HG03565 (cell line): ENCODE results near the gene ZNF467.

ENCODE experiments used
- ATAC-seq: cut with Tn5 transposase; IDR thresholded peaks from one replicate; pipeline ENCODE4 v1.9.1; 2021; ENCODE audit warnings: mild to moderate bottlenecking, moderate library complexity; ENCODE audit not compliant: unreplicated experiment

ZNF467 gene

DNA sequence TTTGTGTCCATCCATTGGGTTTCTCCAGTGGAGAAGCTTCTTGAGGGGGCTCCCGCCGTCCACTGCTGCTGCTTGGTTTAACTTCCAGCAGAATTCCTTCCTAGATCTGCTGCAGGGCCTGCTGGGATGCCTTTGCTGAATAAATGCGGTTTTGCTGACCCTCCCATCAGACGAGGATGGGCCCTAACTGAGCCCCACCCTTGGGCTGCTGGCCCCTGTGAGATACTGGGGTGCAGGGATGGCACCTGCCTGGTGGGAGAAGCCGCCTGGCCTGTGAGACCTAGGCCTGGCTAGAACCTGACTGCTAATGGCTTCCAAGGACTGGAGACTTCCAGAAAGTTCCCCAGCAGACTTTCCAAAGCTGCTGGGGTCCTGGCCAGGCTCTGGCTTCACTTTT is 43.8 kb downstream of the ZNF467 start:
- no peak for ATAC-seq

DNA sequence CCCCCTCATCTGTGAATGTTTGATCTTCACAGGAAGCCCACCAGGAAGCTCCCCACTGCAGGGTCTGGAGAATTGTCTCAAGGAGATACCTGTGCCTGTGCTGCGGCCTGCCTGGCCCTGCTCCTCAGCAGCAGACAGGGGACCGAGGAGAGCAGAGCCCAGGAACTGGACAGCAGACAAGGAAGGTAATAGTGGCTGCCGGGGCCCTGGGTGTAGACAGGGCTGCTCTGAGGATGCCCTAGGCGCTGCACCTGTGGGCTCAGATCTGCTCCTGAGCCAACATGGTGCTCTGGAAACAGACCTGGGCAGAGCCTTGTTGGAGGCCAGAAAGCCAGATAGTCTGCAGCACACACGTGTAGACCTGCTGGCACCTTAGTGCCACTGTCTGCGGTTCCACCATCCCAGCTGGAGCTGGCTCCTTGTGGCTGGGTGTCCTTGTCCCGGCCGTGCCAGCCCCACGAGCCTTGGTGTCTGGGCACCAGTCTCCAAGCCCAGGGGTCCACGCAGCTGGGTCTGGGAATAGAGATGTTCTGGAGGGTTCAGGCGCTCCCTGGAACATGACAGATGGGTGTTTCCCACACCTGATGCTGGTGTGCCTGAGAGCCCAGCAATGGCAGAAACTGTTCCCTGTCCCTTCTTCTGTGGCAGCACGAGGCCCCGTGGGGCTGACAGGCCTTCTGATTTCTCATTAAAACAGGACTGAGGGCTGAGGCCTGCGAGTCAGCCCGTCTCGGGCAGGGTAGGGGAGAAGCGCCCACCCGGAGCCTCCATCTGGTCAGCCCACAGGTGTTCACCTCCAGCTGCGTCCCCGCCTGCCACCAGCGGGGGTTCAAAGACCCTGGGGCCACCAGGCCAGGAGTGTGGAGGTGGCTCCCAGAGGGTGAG is 44.7 kb downstream of the ZNF467 start:
- ATAC-seq: no peak

DNA sequence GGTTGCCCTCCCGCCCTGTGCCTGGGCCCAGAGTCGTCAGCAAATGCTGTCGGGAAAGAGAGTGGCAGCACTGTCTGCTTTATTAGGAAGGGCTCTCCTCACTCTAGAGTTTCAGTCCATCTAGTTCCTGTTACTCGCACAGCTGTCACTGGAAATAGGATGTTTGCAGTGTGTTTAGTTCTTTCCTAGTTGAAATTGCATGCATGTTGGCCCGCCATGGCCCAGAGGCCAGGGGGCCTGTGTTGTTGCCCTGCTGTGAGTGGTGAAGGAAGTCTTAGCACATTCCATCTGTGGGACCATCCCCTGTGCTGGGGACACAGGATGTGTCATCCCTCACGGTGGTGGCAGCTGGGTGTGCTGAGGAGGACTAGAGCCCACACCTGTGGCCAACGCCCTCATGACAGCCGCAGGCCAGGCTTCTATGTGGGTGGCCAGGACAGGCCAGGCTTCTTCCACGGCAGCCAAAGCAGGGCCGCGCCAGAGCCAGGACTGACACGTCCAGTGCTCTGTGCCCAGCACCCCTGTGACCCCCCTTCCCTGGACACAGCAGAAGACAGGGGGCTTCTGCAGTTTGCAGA is 45.4 kb downstream of the ZNF467 start:
- no peak for ATAC-seq

DNA sequence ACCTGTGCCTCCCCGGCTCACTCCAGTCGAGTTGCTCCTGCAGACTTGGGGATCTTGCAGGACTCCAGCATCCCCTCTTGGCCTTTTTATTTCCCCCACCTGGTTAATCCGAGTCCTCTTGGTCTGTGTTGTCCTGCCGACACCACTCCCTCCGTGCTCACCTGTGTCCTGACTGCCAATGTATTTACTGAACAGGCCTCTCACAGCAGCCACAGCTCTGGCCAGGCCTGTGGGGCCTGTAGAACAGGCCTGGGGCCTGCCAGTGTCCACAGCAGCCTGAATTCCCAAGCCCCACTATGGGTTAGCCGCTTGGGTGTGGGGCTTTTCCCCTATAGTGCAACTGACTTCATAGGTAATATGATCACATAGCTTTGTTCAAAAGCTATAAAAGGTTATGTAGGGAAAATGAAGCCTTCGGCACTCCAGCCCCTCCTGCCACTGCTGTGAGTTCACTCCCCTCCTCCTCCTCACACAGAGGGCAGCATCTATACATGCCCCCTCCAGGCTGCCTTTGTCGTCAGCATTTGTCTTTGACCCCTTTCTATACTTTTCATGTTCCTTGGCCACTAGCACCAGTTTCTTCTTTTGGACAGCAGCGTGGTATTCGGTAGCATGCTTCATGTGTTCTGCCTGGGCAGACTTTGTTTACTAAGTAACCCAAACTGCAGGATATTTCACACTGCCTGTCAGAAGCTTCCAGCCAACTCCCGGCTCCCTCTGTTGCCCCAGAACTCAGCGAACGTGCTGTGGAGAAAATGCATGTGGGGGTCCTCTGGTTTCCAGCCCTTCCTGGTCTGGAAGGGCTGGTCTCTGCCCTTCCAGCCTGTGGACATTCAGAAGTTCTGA is 46.1 kb downstream of the ZNF467 start:
- no peak for ATAC-seq

DNA sequence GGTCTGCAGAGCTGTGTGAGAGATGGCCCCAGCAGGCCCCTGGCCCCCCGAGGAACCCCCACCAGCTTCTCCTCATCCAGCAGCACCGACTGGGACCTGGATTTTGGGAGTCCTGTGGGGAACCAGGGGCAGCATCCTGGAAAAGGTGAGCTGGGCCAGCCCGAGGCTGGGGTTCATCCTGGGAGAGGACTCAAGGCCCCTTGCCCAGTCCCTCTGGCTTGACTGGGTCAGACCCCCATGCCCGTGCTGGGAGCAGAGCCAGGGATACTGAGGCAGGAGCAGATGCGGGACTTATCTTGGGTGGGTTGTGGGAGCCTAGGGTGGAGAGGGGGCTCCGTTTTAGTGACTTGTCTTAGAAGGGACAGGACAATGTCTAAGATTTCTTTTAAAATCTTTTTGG is 47.5 kb downstream of the ZNF467 start:
- ATAC-seq: no peak

DNA sequence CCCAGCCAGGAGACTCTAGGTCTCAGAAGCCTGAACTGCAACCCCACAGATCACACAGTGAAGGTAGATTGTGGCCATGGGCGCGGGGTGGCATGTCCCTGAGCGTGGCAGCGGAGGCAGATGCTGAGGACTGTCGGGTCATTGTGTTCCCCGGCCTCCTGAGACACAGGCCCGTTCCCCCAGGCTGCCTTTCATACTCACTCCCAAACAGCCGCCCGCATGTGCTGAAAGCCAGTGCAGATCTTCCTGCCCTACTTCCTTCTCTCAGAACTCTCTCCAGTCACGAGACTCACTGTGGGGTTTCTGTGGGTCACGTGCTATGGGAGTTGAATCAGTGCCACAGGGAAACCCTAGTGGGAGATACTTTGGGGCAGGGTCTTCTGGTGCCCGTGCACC is 48.0 kb downstream of the ZNF467 start:
- no peak for ATAC-seq

DNA sequence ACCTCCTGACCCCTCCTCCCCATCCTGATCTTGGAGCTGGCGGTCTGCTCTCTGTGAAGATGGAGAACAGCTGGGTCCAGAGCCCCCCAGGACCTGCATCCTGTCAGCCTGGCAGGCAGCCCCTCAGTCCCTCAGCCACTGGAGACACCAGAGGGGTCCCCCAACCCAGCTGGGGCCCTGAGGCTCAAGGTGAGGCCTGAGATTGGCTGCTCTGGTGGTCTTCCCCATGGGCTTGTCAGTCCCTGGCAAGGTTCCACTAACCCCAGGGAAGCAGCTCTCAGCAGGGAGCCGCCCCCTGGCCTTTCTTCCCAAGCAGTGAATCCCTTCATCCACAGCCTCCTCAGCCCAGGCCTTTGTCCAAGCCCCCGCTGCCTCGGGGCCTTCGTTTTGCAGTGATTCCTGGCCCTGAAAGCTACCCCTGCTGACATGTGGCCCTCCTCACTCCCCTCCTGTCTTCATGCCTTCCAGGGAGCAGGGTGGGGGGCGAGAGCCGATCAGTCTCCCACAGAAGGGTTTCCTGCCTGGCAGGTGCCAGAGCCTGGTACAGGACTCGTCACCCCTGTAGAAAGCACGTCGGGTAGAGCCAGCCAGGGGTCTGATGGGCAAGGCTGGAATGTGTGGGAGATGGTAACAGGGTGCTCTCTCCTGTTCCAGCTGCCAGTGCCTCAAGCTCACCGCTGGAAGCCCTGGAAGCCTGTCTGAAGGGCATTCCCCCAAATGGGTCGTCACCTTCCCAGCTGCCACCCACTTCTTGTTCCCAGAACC is 48.5 kb downstream of the ZNF467 start:
- no peak for ATAC-seq

DNA sequence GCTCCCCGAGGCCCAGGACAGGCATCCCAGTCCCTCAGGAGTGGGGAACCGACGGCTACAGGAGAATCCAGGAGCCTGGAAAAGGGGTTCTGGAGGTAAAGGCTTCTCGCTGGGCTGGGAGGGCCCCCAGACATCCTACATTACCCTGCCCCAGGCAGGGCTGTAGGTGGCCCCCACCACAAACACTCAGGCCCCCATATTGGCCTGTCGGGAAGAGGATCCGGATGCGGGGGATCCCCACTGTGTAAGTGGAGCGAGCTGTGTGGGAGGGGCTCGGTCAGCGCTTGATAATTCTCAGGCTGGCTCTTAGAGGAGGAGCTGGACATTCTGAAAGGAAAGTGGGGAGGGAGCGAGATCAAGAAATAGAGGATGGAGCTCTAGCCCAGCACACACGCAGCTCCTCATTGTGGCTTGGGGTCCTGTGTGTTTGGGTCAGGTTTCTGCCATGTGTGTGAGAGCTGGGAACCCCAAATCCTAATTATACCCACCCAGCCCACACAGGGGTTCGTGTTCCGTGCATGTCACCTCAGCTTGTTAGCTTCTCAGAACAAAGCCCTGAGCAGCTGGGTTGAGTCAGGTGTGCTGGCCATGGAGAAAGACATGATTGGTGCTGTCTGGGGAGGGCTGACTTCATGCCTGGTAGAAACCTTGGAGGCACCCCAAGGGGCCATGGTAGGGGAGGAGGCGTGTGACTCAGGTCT is 49.4 kb downstream of the ZNF467 start:
- ATAC-seq: no peak

DNA sequence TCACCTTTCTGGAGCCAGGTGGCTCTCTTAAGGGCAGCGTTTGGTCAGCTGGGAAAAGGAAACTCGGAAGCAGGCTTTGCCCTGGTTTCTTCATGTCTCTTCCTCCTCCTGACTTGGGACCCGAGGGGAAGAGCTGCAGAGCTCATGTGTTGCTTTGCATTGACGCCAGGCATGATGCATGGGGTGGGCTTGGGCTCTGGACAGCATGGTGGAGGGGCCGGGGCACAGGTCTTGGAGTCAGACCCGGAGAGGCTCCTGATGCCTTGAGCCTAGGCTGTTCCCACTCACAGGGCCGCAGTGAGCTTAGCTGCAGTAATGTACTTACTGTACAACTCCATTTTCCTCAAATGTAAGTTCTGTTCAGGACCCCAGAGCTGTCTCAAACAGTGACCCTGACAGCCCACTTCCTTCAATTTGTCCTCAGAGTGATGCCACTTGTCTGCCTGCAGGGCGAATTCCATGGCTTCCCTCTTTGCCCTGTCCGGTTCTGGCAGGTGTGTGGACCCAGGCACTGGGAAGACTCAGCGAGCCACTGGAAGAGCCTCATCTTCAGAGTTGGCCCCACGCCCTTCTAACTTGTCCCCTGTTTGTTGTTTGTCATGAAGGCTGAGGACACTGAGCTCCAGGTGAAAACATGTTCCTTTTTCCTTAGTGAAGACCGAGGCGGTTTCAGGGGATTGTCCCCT is 50.2 kb downstream of the ZNF467 start:
- ATAC-seq: no peak

DNA sequence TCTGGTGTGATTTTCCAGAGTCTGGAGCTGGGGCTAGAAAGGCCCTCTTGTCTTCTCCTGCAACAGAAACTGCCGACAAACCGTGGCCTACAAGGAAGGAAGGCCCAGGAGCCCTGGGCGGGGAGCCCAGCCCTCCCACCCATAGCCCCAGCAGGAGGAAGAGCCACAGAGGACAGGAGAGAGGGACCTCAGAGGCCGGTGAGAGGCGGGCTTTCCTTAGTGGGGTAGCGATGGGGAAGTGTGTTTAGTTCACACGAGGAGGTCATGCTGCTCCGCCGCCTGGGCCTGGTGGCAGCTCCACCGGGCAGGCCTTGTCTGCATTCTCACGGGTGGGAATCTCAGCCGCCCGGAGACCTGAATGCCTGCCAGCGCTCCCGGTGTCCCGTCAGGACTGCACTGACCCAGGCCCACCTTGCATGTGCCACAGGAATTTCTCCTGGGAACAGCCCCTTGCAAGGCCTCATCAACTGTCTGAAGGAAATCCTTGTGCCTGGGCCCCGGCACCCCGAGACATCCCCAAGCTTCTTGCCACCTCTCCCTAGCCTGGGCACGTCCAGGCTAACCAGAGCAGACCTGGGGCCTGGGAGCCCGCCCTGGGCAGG is 50.9 kb downstream of the ZNF467 start:
- ATAC-seq: no peak

DNA sequence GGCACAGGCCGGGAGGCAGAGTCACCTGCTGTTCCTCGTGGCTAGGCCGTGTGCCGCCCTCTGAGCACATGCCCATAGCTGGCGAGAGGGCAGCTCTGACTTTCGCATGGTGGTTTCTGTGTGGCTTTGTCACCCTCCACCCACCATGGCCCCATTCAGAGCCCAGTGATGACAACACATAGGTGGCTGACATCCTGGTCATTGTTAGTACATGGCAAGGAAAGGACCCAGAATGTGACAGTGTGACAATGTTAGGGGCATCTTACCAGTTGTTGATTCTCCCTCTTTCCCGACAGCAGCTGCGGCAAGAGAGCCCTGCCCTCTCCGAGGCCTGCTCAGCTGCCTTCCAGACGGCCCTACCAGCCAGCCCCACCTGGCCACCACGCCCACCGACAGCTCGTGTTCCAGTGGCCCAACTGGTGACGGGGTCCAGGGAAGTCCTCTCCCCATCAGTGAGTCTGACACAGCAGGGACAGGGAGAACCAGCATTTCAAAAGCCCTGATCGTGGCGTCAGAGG is 52.2 kb downstream of the ZNF467 start:
- ATAC-seq: no peak

DNA sequence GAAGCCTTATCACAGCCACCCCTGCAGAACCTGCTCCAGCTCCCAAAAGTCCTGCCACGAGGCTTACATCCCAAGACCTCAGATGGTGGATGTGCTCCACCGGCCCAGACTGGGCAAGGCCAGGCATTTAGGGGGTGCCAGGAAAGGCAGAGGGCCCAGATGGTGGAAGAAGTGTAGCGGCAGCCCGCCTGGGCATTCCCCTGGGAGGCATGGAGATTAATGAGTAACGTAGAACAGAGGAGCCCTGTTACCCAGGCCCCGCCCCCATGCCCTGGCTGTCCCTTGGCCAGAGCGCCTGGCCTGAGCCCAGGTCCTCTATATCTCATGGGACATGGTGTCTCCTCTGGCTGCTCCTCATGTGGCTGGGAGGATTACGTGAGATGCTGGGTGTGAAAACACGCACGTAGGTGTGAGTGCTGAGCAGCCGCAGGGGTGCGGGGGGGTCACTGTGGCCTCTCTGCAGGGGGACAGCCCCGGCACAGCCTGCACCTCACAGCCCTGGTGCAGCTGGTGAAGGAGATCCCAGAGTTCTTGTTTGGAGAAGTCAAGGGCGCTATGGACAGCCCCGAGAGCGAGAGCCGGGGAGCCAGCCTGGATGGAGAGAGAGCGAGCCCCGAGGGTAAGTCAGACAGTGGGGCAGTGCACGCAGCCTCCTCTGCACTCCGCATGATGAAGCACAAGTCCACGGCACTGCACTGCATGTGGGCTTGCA is 52.9 kb downstream of the ZNF467 start:
- no peak for ATAC-seq

DNA sequence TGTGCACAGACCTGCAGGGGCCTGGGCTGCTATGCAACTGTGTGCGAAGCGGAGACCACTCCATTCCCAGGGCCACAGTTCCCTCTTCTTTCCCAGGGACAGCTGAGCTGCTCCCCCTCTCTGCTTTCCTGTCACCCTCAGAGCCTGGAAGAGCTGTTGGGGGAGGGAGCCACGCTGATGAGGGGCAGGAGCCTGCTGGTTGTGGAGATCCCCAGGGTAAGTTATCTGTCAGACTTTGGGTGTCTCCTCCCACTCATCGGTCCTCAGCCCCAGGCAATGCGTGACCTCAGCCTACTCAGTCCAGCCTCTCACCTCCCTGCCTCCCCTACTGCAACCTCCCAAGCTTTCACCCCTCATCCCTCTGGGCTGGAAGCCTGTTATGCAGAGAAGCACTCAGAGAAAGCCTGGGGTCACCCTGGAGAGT is 53.5 kb downstream of the ZNF467 start:
- no peak for ATAC-seq

DNA sequence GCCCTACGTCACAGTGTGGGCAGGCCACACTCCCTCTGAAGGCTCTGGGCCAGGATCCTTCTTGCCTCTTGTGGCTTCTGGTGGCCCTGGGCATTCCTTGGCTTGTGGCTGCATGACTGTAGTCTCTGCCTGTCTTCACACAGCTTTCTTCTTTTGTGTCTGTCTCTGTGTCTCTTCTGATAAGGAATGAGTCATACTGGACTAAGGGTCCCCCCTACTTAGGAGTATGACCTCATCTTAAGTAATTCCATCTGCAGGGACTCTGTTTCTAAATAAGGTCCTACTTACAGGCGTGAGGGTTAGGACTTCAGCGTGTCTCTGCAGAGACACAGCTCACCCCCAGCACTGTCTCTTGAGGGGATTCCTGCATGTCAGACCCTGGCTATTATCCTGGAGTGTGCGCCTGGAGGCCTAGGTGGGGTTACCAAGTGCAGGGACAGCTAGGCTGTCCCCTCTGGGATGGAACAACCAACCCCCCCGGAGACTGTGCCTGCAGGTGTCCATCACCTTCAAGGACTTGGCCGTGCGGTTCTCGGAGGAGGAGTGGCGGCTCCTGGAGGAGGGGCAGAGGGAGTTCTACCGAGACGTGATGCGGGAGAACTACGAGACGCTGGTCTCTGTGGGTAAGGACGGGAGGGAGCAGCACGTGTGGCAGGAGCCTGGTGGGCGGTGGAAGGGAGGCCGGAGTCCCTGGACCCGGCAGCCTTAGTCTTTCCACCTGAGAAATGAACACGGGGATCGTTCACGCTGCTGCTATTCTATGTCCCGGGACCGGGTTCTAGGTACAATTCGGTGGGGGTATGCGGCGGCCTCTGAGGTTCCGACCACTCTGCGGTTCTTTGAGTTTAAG is 54.1 kb downstream of the ZNF467 start:
- no peak for ATAC-seq

DNA sequence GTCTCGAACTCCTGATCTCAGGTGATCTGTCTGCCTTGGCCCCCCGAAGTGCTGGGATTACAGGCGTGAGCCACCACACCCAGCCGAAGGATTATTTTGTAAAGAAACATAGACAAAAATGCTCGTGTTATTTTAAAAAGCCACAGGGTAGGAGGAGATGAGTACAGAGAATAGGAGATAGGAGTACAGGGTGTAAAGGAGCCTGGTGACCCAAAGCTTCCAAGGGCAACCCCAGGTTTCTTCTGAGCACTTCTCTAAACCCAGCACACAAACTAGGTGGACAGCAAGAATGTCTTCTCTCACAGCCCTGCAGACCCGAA is 54.7 kb downstream of the ZNF467 start:
- ATAC-seq: no peak

DNA sequence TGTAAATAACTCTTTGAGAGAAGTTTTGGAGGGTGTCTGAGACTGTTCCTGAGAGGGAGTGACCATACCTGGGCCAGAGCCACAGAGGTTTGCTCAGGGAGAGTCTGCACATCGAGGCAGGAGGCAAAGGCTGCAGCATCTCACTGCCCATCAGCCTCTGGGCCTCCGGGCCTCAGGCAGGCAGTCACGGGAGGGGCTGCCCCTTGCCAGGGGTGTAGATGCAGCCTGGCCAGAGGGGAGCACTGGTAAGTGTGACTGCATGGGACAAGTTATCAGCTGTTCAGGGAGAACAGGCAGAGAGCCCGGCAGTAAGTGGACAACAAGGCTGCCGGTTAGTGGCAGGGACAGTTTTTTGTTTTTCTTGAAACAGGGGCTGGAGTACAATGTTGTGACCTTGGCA is 55.9 kb downstream of the ZNF467 start:
- no peak for ATAC-seq

DNA sequence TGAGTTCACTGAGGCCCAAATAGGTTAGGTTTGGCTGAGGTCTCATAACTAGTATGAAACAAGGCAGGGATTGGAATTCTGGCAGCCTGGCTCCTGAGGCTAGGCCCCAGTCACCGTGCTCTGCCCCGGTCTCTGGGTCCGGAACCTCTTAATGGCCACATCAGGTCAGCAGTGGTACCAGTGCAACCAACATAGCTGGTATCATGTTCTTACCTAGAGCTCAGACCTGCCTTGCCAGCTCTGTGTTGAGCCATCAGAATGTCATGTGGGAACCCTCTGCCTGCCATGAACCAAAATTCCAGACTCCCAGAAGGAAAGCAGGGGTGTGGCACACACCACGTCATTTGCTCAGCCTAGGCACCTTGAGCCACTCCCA is 56.5 kb downstream of the ZNF467 start:
- ATAC-seq: no peak
